WTC11 (cell line): ENCODE results near the gene SPOCK2. TPM values are rescaled to one million over a fixed set of nuclear protein-coding genes. Genes with fewer than 3 reads are reported as not detected.

Experiments used
- ETV6 ChIP-seq: sonication (generic); formaldehyde crosslinking; IDR thresholded peaks from 2 replicates; pipeline ENCODE4 v1.8.1; 2022; ENCODE audit warnings: mild to moderate bottlenecking, missing genetic modification reagents
- GRHL2 ChIP-seq: fragments of 250-450 bp; sonication (Bioruptor Pico); IDR thresholded peaks from 2 replicates; pipeline ENCODE4 v1.8.0; 2022; ENCODE audit warnings: mild to moderate bottlenecking, moderate library complexity; ENCODE audit not compliant: insufficient replicate concordance, severe bottlenecking
- HMGA2 ChIP-seq: fragments of 250-450 bp; sonication (Bioruptor Pico); IDR thresholded peaks from 2 replicates; pipeline ENCODE4 v1.4.0; 2021; ENCODE audit warnings: mild to moderate bottlenecking, moderate library complexity
- MXD4 ChIP-seq: fragments of 250-450 bp; sonication (Bioruptor Pico); IDR thresholded peaks from 2 replicates; pipeline ENCODE4 v1.8.0; 2021; ENCODE audit warnings: mild to moderate bottlenecking, moderate library complexity, borderline replicate concordance
- MYBL2 ChIP-seq: sonication (generic); formaldehyde crosslinking; IDR thresholded peaks from 2 replicates; pipeline ENCODE4 v1.8.1; 2023; ENCODE audit warnings: mild to moderate bottlenecking, moderate library complexity, missing genetic modification reagents
- NR2C2 ChIP-seq: sonication (generic); formaldehyde crosslinking; IDR thresholded peaks from 2 replicates; pipeline ENCODE4 v1.8.0; 2022; ENCODE audit warnings: mild to moderate bottlenecking, missing genetic modification reagents
- NR3C1 ChIP-seq: sonication (generic); formaldehyde crosslinking; conservative IDR thresholded peaks from 2 replicates; pipeline ENCODE4 v1.8.1; 2023; ENCODE audit warnings: low read depth, mild to moderate bottlenecking, missing genetic modification reagents
- RORB ChIP-seq: fragments of 250-450 bp; sonication (Bioruptor Pico); IDR thresholded peaks from 2 replicates; pipeline ENCODE4 v1.9.0; 2021; ENCODE audit warnings: mild to moderate bottlenecking
- SOX15 ChIP-seq: fragments of 250-450 bp; sonication (Bioruptor Pico); IDR thresholded peaks from 2 replicates; pipeline ENCODE4 v1.9.0; 2021; ENCODE audit warnings: mild to moderate bottlenecking
- SP1 ChIP-seq: sonication (generic); formaldehyde crosslinking; conservative IDR thresholded peaks from 2 replicates; pipeline ENCODE4 v1.8.1; 2022; ENCODE audit warnings: missing genetic modification reagents
- TEAD1 ChIP-seq: sonication (generic); formaldehyde crosslinking; IDR thresholded peaks from 2 replicates; pipeline ENCODE4 v1.8.0; 2022; ENCODE audit warnings: mild to moderate bottlenecking, missing genetic modification reagents
- ZNF232 ChIP-seq: sonication (generic); formaldehyde crosslinking; IDR thresholded peaks from 2 replicates; pipeline ENCODE4 v1.8.0; 2022; ENCODE audit warnings: mild to moderate bottlenecking, missing genetic modification reagents
- total RNA-seq: library from RNA; stranded (reverse); gene quantifications from 3 replicates; pipeline ENCODE4 v1.2.3, GENCODE V29; 2021
- TF ChIP-seq, protein P1 (sequence below): sonication (generic); formaldehyde crosslinking; IDR thresholded peaks from 2 replicates; pipeline ENCODE4 v1.8.1; 2023; ENCODE audit warnings: mild to moderate bottlenecking, missing genetic modification reagents, borderline replicate concordance
- TF ChIP-seq, protein P2 (sequence below): fragments of 250-450 bp; sonication (Bioruptor Pico); IDR thresholded peaks from 2 replicates; pipeline ENCODE4 v1.9.0; 2021; ENCODE audit warnings: mild to moderate bottlenecking
- TF ChIP-seq, protein P3 (sequence below): sonication (generic); formaldehyde crosslinking; IDR thresholded peaks from 2 replicates; pipeline ENCODE4 v1.8.1; 2023; ENCODE audit warnings: mild to moderate bottlenecking, missing genetic modification reagents, moderate library complexity
- TF ChIP-seq, protein P4 (sequence below): sonication (generic); formaldehyde crosslinking; IDR thresholded peaks from 2 replicates; pipeline ENCODE4 v1.8.1; 2023; ENCODE audit warnings: mild to moderate bottlenecking, missing genetic modification reagents, moderate library complexity
- TF ChIP-seq, protein P5 (sequence below): sonication (generic); formaldehyde crosslinking; IDR thresholded peaks from 2 replicates; pipeline ENCODE4 v1.8.1; 2023; ENCODE audit warnings: mild to moderate bottlenecking, missing genetic modification reagents
- TF ChIP-seq, protein P6 (sequence below): fragments of 250-450 bp; sonication (Bioruptor Pico); IDR thresholded peaks from 2 replicates; pipeline ENCODE4 v1.9.0; 2021; ENCODE audit warnings: mild to moderate bottlenecking
- TF ChIP-seq, protein P7 (sequence below): fragments of 250-450 bp; sonication (Bioruptor Pico); IDR thresholded peaks from 2 replicates; pipeline ENCODE4 v1.9.0; 2021; ENCODE audit warnings: moderate library complexity, mild to moderate bottlenecking, inconsistent platforms, borderline replicate concordance
- TF ChIP-seq, protein P8 (sequence below): sonication (generic); formaldehyde crosslinking; IDR thresholded peaks from 2 replicates; pipeline ENCODE4 v1.8.0; 2023; ENCODE audit warnings: missing genetic modification reagents
- TF ChIP-seq, protein P9 (sequence below): fragments of 250-450 bp; sonication (Bioruptor Pico); IDR thresholded peaks from 2 replicates; pipeline ENCODE4 v2.1.2; 2022; ENCODE audit warnings: mild to moderate bottlenecking, moderate library complexity
- TF ChIP-seq, protein P10 (sequence below): sonication (generic); formaldehyde crosslinking; IDR thresholded peaks from 2 replicates; pipeline ENCODE4 v1.8.0; 2022; ENCODE audit warnings: mild to moderate bottlenecking, missing genetic modification reagents

SPOCK2 gene
- total RNA-seq, 1 experiment from 2014 or later = 4.7 TPM

DNA sequence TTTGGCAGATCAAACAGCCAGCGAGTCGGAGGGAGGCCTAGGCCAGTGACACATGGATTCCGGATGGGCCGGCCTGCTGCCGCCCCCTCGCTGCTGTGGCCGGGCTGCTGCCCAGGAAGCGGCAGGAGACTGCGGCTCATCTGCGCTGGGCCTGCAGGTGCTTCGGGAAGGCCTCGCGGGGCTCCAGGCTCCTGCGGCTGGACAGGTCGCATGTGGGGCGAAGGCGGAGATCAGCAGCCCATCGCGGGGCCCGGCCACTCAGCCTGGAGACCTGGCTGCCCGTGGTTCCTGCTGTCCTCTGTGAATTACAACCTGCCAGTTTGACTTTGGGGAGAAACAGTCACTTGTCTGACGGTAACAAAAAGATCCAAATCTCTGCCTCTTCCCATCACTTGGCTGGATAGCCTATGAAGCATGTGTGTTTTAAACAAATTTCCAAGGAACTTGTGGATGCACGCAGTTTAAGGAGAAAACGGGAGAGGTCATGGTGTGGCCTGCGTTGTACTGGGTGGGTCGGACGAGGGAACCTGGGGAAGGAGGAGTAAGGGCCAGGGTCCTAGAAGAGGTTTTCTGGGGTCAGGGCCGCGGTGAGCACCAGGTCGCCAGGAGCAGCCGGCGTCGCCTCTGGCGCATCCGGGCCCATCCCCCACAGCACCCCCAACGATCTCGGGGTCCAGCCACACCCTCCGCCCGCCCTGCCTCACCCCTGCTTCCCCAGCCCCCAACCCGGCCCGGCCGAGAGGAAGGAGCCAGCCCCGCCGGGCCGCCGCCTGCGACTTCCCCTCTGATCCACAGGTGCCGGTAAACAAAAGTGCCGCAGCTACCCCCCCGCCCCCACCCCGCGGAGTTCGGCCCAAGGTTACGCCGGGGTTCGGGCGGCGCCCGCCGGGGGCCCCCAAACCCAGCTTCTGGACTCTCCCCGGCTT is 1.6 kb downstream of the SPOCK2 start (continued):
- TF ChIP-seq, protein P1, sequence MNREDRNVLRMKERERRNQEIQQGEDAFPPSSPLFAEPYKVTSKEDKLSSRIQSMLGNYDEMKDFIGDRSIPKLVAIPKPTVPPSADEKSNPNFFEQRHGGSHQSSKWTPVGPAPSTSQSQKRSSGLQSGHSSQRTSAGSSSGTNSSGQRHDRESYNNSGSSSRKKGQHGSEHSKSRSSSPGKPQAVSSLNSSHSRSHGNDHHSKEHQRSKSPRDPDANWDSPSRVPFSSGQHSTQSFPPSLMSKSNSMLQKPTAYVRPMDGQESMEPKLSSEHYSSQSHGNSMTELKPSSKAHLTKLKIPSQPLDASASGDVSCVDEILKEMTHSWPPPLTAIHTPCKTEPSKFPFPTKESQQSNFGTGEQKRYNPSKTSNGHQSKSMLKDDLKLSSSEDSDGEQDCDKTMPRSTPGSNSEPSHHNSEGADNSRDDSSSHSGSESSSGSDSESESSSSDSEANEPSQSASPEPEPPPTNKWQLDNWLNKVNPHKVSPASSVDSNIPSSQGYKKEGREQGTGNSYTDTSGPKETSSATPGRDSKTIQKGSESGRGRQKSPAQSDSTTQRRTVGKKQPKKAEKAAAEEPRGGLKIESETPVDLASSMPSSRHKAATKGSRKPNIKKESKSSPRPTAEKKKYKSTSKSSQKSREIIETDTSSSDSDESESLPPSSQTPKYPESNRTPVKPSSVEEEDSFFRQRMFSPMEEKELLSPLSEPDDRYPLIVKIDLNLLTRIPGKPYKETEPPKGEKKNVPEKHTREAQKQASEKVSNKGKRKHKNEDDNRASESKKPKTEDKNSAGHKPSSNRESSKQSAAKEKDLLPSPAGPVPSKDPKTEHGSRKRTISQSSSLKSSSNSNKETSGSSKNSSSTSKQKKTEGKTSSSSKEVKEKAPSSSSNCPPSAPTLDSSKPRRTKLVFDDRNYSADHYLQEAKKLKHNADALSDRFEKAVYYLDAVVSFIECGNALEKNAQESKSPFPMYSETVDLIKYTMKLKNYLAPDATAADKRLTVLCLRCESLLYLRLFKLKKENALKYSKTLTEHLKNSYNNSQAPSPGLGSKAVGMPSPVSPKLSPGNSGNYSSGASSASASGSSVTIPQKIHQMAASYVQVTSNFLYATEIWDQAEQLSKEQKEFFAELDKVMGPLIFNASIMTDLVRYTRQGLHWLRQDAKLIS (CRISPR knock-in tag) = no peak
- TF ChIP-seq ETV6 (CRISPR knock-in tag) (no peak), ZNF232 (no peak), TEAD1 (CRISPR knock-in tag) (no peak), SOX15 (no peak), RORB (no peak), MXD4 (CRISPR knock-in tag) (no peak), GRHL2 (CRISPR knock-in tag) (no peak), SP1 (CRISPR knock-in tag) (no peak), MYBL2 (CRISPR knock-in tag) (no peak), HMGA2 (no peak), NR3C1 (no peak), NR2C2 (CRISPR knock-in tag) (no peak)
- TF ChIP-seq, protein P2, sequence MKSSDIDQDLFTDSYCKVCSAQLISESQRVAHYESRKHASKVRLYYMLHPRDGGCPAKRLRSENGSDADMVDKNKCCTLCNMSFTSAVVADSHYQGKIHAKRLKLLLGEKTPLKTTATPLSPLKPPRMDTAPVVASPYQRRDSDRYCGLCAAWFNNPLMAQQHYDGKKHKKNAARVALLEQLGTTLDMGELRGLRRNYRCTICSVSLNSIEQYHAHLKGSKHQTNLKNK (CRISPR knock-in tag) = no peak
- TF ChIP-seq, protein P3, sequence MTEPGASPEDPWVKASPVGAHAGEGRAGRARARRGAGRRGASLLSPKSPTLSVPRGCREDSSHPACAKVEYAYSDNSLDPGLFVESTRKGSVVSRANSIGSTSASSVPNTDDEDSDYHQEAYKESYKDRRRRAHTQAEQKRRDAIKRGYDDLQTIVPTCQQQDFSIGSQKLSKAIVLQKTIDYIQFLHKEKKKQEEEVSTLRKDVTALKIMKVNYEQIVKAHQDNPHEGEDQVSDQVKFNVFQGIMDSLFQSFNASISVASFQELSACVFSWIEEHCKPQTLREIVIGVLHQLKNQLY = no peak
- TF ChIP-seq, protein P4, sequence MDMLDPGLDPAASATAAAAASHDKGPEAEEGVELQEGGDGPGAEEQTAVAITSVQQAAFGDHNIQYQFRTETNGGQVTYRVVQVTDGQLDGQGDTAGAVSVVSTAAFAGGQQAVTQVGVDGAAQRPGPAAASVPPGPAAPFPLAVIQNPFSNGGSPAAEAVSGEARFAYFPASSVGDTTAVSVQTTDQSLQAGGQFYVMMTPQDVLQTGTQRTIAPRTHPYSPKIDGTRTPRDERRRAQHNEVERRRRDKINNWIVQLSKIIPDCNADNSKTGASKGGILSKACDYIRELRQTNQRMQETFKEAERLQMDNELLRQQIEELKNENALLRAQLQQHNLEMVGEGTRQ = no peak
- TF ChIP-seq, protein P5, sequence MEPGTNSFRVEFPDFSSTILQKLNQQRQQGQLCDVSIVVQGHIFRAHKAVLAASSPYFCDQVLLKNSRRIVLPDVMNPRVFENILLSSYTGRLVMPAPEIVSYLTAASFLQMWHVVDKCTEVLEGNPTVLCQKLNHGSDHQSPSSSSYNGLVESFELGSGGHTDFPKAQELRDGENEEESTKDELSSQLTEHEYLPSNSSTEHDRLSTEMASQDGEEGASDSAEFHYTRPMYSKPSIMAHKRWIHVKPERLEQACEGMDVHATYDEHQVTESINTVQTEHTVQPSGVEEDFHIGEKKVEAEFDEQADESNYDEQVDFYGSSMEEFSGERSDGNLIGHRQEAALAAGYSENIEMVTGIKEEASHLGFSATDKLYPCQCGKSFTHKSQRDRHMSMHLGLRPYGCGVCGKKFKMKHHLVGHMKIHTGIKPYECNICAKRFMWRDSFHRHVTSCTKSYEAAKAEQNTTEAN = no peak
- TF ChIP-seq, protein P6, sequence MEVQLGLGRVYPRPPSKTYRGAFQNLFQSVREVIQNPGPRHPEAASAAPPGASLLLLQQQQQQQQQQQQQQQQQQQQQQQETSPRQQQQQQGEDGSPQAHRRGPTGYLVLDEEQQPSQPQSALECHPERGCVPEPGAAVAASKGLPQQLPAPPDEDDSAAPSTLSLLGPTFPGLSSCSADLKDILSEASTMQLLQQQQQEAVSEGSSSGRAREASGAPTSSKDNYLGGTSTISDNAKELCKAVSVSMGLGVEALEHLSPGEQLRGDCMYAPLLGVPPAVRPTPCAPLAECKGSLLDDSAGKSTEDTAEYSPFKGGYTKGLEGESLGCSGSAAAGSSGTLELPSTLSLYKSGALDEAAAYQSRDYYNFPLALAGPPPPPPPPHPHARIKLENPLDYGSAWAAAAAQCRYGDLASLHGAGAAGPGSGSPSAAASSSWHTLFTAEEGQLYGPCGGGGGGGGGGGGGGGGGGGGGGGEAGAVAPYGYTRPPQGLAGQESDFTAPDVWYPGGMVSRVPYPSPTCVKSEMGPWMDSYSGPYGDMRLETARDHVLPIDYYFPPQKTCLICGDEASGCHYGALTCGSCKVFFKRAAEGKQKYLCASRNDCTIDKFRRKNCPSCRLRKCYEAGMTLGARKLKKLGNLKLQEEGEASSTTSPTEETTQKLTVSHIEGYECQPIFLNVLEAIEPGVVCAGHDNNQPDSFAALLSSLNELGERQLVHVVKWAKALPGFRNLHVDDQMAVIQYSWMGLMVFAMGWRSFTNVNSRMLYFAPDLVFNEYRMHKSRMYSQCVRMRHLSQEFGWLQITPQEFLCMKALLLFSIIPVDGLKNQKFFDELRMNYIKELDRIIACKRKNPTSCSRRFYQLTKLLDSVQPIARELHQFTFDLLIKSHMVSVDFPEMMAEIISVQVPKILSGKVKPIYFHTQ (CRISPR knock-in tag) = no peak
- TF ChIP-seq, protein P7, sequence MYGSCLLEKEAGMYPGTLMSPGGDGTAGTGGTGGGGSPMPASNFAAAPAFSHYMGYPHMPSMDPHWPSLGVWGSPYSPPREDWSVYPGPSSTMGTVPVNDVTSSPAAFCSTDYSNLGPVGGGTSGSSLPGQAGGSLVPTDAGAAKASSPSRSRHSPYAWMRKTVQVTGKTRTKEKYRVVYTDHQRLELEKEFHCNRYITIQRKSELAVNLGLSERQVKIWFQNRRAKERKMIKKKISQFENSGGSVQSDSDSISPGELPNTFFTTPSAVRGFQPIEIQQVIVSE = no peak
- TF ChIP-seq, protein P8, sequence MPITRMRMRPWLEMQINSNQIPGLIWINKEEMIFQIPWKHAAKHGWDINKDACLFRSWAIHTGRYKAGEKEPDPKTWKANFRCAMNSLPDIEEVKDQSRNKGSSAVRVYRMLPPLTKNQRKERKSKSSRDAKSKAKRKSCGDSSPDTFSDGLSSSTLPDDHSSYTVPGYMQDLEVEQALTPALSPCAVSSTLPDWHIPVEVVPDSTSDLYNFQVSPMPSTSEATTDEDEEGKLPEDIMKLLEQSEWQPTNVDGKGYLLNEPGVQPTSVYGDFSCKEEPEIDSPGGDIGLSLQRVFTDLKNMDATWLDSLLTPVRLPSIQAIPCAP (CRISPR knock-in tag) = no peak
- TF ChIP-seq, protein P9, sequence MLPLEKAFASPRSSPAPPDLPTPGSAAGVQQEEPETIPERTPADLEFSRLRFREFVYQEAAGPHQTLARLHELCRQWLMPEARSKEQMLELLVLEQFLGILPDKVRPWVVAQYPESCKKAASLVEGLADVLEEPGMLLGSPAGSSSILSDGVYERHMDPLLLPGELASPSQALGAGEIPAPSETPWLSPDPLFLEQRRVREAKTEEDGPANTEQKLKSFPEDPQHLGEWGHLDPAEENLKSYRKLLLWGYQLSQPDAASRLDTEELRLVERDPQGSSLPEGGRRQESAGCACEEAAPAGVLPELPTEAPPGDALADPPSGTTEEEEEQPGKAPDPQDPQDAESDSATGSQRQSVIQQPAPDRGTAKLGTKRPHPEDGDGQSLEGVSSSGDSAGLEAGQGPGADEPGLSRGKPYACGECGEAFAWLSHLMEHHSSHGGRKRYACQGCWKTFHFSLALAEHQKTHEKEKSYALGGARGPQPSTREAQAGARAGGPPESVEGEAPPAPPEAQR (CRISPR knock-in tag) = no peak
- TF ChIP-seq, protein P10, sequence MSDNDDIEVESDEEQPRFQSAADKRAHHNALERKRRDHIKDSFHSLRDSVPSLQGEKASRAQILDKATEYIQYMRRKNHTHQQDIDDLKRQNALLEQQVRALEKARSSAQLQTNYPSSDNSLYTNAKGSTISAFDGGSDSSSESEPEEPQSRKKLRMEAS (CRISPR knock-in tag) = peak; percentile 81
